ENCODE results near the gene ETV6.

Gene ETV6

DNA sequence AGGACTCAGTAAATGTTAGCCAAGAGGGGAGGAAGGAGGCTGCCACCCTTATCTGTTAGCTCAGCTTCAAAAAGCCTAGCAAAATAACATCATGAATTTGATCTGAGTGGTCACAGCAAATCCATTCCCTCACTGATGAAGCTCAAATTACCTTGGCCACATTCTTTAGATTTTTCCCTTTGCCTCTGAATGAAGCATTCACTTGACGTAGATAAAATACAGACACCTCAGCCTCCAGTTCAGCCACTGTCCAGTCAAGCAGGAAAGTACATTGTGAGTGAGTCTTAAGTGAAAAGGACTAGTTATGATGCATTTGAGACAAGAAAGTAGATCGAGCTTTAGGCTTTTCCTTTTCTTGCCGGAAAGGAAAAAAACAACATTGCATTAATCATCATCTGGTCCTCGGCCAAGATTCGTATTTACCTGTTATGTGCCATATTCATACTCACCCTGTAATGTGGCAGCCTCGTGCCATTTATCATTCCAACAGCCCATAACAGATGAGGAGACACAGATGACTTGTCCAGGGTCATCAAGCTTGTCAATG lies 146.5 kb downstream of the ETV6 start:
- TF ChIP-seq ZFX (IDR thresholded peaks at IDR 0.05; ENCODE audit: borderline replicate concordance) = no peak
- TF ChIP-seq, protein P1, sequence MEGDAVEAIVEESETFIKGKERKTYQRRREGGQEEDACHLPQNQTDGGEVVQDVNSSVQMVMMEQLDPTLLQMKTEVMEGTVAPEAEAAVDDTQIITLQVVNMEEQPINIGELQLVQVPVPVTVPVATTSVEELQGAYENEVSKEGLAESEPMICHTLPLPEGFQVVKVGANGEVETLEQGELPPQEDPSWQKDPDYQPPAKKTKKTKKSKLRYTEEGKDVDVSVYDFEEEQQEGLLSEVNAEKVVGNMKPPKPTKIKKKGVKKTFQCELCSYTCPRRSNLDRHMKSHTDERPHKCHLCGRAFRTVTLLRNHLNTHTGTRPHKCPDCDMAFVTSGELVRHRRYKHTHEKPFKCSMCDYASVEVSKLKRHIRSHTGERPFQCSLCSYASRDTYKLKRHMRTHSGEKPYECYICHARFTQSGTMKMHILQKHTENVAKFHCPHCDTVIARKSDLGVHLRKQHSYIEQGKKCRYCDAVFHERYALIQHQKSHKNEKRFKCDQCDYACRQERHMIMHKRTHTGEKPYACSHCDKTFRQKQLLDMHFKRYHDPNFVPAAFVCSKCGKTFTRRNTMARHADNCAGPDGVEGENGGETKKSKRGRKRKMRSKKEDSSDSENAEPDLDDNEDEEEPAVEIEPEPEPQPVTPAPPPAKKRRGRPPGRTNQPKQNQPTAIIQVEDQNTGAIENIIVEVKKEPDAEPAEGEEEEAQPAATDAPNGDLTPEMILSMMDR (IDR thresholded peaks at IDR 0.05) = no peak
- no peak overlapping the region for H3K27ac ChIP-seq

DNA sequence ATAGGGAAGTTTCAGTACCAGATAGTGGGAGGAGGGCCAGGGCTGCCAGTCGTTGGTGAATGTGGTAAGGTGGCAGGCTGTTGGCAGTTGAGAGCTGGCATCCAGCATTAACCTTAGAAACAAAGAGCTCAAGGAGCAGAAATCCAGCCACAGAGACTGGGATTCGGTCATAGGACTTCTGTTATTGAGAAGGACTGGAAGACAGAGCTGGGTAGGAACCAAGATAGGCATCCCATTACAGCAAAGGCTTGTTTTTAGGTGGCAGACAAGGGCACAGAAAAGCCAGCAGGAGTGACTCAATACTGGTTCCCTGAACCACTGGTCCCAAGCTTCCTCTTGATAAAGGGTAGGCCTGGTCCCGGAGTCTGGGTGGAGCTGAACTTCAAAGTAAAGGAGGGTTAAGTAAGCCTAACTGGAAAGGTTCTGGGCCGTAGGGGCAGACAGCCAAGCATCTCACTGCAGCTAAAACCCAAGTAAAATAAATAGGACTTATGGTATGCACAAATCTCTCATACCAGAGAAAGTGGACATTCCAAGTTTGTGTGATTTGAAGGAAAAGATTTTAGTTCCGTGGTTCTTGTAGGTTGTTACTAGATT lies 147.9 kb downstream of the ETV6 start:
- H3K27ac ChIP-seq = no peak overlapping the region
- TF ChIP-seq ZFX (IDR thresholded peaks at IDR 0.05; ENCODE audit: borderline replicate concordance) = no peak
- TF ChIP-seq, protein P1 (IDR thresholded peaks at IDR 0.05) = no peak

DNA sequence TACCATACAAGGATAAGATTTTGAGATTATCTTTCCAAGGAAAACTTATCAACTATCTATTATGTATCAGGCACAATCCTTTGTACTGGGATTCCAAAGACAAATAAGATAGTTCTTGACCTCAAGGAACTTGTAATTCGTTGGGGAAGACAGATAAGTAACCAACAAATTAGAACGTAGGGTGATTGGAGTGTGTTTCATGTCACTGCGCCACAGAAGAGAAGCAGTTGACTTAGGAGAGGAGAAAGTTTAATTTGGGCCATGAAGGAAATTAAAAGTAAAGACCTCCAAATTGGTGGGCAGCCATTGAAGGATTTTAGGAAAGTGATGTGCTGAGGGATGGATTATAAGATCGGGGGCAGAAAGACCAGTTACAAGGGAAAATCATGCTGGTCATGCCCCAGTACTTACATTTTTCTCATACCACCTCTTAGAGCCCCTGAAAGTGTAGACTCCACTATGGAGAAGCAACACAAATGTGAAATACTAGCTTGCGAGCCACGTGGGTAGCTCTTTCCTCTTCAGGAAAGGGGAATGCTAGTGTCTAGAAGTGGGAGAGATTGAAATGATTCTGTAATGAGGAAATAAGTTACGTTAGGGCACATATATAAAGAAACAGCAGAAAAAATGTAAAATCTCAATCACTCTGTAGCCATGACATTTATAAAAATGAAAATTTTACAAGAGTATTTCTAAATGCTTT lies 148.7 kb downstream of the ETV6 start:
- H3K27ac ChIP-seq = no peak overlapping the region
- TF ChIP-seq ZFX (IDR thresholded peaks at IDR 0.05; ENCODE audit: borderline replicate concordance) = no peak
- TF ChIP-seq, protein P1 (IDR thresholded peaks at IDR 0.05) = no peak

DNA sequence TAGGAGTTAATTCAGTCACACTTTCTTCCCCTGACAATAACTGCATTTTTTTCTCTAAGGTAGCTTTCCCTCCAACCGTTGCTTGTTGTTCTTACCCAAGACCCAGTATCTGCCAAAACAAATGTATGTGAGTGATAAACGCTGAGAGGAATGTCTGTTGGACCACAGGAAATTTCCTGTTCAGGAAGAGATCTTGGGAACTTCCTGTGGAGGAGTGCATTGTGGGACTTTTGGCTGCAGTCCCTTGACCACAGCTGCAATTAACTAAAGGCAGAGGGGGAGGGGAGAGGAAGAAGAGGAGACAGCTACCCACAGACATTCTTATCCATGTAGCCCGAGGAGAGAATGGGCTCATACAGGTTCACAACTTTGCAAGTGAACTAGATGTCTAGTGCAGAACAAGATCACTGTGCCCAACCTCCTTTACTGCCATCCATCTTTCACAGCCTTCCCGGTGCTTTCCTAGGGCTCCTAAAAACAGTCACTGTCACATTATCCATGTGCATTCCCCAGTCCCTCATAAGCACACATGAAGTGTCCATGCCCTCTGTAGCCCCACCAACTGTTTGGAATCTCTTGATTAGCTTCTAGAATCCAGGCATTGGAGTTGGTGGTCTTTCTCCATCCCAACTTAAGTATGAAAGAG lies 149.5 kb downstream of the ETV6 start:
- H3K27ac ChIP-seq = no peak overlapping the region
- no peak for TF ChIP-seq ZFX (IDR thresholded peaks at IDR 0.05; ENCODE audit: borderline replicate concordance)
- TF ChIP-seq, protein P1 (IDR thresholded peaks at IDR 0.05) = no peak

DNA sequence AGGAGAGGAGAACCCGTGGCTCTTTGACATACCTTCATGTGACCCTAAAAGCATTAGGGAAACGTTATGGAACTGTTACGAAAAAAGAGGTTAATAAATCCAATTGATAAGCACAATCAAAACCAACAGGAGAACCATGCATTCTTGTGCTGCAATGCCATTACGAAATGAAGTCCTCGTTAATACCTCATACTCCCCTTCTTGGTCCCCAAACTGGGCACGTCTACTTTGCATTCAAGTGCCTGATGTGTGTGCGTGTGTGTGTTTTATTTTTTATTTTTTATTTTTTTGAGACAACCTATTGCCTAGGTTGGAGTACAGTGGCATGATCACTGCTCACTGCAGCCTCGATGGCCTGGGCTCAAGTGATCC lies 150.0 kb downstream of the ETV6 start:
- H3K27ac ChIP-seq = no peak overlapping the region
- no peak for TF ChIP-seq ZFX (IDR thresholded peaks at IDR 0.05; ENCODE audit: borderline replicate concordance)
- TF ChIP-seq, protein P1 (IDR thresholded peaks at IDR 0.05) = no peak

DNA sequence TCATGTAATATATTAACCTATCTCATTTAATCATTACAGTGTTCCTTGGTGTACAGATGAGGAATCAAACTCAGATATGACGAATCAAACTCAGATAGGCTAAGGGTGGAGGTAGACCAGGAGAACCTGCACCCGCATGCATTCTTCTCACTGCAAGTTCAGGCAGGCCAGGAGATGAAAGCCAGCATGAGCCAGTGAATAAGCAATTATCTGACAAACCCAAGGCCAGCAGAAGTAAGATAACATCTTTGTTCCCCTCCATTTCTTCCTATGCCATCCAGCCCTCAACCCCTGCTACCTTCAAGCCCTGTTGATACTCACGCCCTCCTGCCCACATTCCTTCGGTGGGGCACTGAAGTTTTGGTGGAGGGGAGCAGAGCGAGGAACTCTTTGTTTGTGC lies 152.2 kb downstream of the ETV6 start:
- H3K27ac ChIP-seq = no peak overlapping the region
- TF ChIP-seq ZFX (IDR thresholded peaks at IDR 0.05; ENCODE audit: borderline replicate concordance) = no peak
- TF ChIP-seq, protein P1 (IDR thresholded peaks at IDR 0.05) = no peak

DNA sequence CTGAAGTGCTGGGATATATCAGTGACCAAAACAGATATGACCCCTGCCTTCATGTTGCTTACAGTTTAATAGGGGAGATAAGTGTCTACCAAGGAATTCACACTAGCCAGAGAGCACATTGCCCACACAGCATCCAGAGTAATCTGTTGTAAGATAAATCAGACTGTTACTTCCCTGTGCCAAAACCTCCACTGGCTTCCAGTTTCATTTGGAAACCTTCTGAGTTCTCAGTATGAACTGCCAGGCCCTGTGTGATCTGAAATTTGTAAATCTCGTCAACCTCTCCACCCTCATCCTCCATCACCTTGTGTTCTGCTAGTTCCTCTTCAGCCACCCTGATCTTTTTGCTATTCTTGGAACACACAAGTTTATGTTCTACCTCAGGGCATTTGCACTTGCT lies 154.7 kb downstream of the ETV6 start:
- TF ChIP-seq, protein P1 (IDR thresholded peaks at IDR 0.05) = no peak
- no peak for TF ChIP-seq ZFX (IDR thresholded peaks at IDR 0.05; ENCODE audit: borderline replicate concordance)
- no peak overlapping the region for H3K27ac ChIP-seq
